Measurements from ENCODE around the gene TGFBR2. TPM values are rescaled to one million over a fixed set of nuclear protein-coding genes. Genes with fewer than 3 reads are reported as not detected.

The TGFBR2 gene
- total RNA-seq, 4 donors from 2014 or later: 95.3 to 255 (median 211) TPM

DNA sequence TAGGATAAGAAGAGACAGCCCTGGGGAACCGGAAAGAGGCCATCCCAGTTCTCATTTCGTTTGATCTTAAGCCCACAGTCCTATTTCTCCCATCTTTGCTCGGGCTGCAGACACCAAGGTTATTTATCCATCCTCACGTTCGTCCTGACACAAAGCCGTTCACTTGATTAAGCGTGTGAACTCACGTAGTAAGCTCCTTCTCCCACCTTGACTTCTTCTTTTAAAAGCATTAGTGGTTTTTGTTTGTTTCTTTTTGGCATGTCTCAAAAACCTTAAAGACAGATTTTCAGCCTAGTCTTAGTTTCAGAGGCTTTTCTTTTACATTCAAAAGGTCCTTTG lies 70.9 kb downstream of the TGFBR2 start:
- H3K4me1 ChIP-seq: peaks cover 10 to 12% of the 10 kb centered on the region in 2 donors
- intact Hi-C loops (cut with DNase I; ENCODE audit: low total_unique reads): no loop called here
- H3K27ac ChIP-seq: peak overlapping the region; percentile 1 to 3

DNA sequence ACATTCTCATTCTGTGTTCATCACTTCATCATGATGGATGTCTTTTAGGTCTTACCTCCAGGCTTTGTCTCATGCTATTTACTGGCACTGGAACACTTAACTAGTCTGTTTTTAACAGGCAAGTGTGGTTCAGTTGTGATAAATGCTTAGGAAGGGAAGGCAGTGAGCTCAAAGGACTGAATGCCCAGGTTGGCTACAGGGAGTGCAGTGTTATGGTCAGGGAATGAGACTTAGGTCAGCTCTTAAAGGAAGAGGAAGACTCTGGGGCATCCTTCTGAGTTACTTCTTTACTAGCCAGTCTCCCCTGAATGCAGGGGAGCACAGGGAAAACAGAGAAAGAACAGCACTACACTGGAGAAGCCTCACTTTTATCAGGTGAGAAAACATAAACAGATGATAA lies 72.6 kb downstream of the TGFBR2 start:
- Histone ChIP-seq H3K27me3 (no peaks in the 10 kb centered on the region), H3K4me3 (no peak overlapping the region), H3K36me3 (no peaks in the 10 kb centered on the region), H3K27ac (peak overlapping the region; percentile 69 to 86), H3K4me1 (peaks cover 19 to 27% of the 10 kb centered on the region in 2 donors), H3K9me3 (no peaks in the 10 kb centered on the region)
- intact Hi-C loops (cut with DNase I; ENCODE audit: low total_unique reads): no loop called here
- DNase-seq: no peak
- TF ChIP-seq, protein P1, sequence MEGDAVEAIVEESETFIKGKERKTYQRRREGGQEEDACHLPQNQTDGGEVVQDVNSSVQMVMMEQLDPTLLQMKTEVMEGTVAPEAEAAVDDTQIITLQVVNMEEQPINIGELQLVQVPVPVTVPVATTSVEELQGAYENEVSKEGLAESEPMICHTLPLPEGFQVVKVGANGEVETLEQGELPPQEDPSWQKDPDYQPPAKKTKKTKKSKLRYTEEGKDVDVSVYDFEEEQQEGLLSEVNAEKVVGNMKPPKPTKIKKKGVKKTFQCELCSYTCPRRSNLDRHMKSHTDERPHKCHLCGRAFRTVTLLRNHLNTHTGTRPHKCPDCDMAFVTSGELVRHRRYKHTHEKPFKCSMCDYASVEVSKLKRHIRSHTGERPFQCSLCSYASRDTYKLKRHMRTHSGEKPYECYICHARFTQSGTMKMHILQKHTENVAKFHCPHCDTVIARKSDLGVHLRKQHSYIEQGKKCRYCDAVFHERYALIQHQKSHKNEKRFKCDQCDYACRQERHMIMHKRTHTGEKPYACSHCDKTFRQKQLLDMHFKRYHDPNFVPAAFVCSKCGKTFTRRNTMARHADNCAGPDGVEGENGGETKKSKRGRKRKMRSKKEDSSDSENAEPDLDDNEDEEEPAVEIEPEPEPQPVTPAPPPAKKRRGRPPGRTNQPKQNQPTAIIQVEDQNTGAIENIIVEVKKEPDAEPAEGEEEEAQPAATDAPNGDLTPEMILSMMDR (IDR thresholded peaks at IDR 0.05): no peak
- no peak for TF ChIP-seq POLR2A (IDR thresholded peaks at IDR 0.05)

More for the DNA sequence above, 70.9 kb downstream of the TGFBR2 start:
- TF ChIP-seq POLR2A (IDR thresholded peaks at IDR 0.05): no peak
- TF ChIP-seq, protein P1 (IDR thresholded peaks at IDR 0.05): no peak
- Histone ChIP-seq H3K9me3 (no peaks in the 10 kb centered on the region), H3K36me3 (no peaks in the 10 kb centered on the region), H3K27me3 (no peaks in the 10 kb centered on the region), H3K4me3 (no peak overlapping the region)
- no peak for DNase-seq

DNA sequence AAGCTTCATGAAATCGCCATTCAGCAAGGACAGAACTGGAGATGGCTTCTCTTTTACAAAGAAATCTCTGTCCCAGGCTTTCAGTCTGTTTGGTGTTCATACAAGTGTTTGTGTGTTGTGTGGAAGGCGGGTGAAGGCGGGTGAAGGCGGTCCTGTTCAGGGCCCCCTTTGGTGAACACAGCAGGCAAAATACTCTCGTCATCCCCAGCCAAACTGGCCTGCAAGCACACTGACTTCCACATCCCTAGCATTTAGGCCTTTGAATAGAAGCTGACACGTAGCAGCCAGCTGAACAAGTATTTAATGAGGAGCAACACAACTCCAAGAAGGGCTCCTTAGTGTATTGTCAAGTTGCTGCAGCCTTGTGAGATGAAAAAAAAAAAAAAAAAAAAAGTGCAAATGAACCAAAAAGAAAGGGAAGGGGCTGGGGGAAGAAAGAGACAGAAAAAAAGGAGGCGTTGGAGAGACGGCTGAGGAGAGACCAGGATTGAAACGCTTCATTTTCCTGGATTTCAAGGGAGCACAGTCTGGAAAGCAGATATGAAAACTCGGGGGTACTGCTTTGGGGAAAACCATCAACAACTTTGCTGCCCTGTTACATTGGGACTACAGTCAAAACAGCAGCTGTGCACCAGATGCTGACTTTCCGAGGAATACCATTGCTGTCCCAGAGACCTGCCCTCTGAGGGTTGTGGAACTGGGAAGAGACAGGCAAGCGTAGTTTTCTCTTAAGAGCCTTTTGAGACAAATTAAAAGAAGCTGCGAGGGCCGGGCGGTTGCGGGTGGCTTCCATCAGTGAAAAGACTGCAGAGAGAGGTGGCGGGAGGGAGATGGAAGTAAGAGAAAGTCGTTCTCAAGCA lies 74.6 kb downstream of the TGFBR2 start:
- Histone ChIP-seq H3K27ac (peak overlapping the region; percentile 69 to 86), H3K36me3 (no peaks in the 10 kb centered on the region), H3K27me3 (no peaks in the 10 kb centered on the region), H3K4me3 (no peak overlapping the region), H3K9me3 (no peaks in the 10 kb centered on the region), H3K4me1 (peaks cover 21 to 31% of the 10 kb centered on the region in 2 donors)
- no peak for TF ChIP-seq POLR2A (IDR thresholded peaks at IDR 0.05)
- TF ChIP-seq, protein P1 (IDR thresholded peaks at IDR 0.05): no peak
- peak; percentile 42 to 49 for DNase-seq
- intact Hi-C loops (cut with DNase I; ENCODE audit: low total_unique reads): no loop called here

DNA sequence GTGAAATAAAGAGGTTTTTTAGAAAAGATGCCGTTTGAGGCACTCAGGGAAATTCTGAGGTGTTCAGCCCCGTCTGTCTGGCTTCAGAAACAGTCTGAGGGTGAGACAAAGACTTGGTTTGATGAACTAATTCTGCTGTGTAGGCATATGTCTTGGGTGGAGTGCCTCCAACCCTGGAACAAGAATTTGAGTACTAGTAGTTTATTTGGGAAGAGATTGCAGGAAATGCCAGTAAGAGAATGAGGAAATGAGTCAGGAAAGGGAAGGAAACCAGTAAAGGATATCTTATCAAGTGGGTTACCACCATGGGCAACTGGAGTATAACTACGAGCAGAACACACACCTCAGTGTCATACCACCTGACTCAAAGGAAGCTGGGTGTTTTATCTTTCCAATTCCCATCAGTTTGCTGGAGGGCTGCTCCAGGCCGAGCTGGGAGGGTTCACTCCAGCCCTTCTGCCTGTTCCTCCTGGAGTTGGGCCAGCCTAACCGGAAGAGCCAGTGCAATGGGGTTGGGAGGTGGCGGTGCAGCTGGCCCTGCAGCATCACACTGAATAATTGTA lies 75.3 kb downstream of the TGFBR2 start:
- H3K9me3 ChIP-seq: no peaks in the 10 kb centered on the region
- H3K27me3 ChIP-seq: no peaks in the 10 kb centered on the region
- intact Hi-C loops (cut with DNase I; ENCODE audit: low total_unique reads): no loop called here
- no peak overlapping the region for H3K4me3 ChIP-seq
- peaks cover 21 to 35% of the 10 kb centered on the region in 2 donors for H3K4me1 ChIP-seq
- H3K36me3 ChIP-seq: no peaks in the 10 kb centered on the region
- TF ChIP-seq, protein P1 (IDR thresholded peaks at IDR 0.05): no peak
- no peak for TF ChIP-seq POLR2A (IDR thresholded peaks at IDR 0.05)
- peak; percentile 41 to 67 for DNase-seq
- H3K27ac ChIP-seq: peak overlapping the region; percentile 69 to 86

Measured in uterus (tissue), 4 donors.